ENCODE measurements around the gene PGAP3. TPM values are rescaled to one million over a fixed set of nuclear protein-coding genes. Genes with fewer than 3 reads are reported as not detected.
"Not testable (repeated sequence)": the region's sequence is repeated elsewhere in the genome, so short reads cannot be mapped to it uniquely, and the experiment has no call there.

Gene PGAP3
- total RNA-seq, 1 donor from 2014 or later, result 8.2 TPM

- DNase-seq (ENCODE audit: low spot score in 2 of 2), result peak; percentile 39 to 60
These were observed 11.9 kb upstream of the PGAP3 start, which contains the start of gene ERBB2 for GRCh38 chr17:39699818-39700147. Gene ERBB2, plus strand, starts transcription at chr17:39700064. Its CDS starts 175 bp downstream, at chr17:39700239.

GRCh38 chr17:39699157-39699817 is 11.4 kb upstream of the PGAP3 start:
- FAIRE-seq, result not testable (repeated sequence)

More at GRCh38 chr17:39699818-39700147, 11.9 kb upstream of the PGAP3 start, which contains the start of gene ERBB2:
- FAIRE-seq, result no peak

GRCh38 chr17:39697961-39698360 is 10.1 kb upstream of the PGAP3 start:
- FAIRE-seq, result no peak
- DNase-seq (ENCODE audit: low spot score in 2 of 2), result no peak

More at GRCh38 chr17:39699157-39699817, 11.4 kb upstream of the PGAP3 start:
- not testable (repeated sequence) for DNase-seq (ENCODE audit: low spot score in 2 of 2)

GRCh38 chr17:39696731-39697130 is 8.9 kb upstream of the PGAP3 start:
- FAIRE-seq, result no peak
- no peak for DNase-seq (ENCODE audit: low spot score in 2 of 2)

GRCh38 chr17:39695089-39695474 is 7.2 kb upstream of the PGAP3 start:
- DNase-seq (ENCODE audit: low spot score in 2 of 2), result no peak
- FAIRE-seq, result no peak

GRCh38 chr17:39694593-39694992 is 6.7 kb upstream of the PGAP3 start:
- FAIRE-seq, result no peak
- no peak for DNase-seq (ENCODE audit: low spot score in 2 of 2)

GRCh38 chr17:39688945-39689344 is 1.1 kb upstream of the PGAP3 start:
- no peak for DNase-seq (ENCODE audit: low spot score in 2 of 2)
- FAIRE-seq, result no peak

- FAIRE-seq, result no peak
- DNase-seq (ENCODE audit: low spot score in 2 of 2), result no peak
These were observed 598 bp upstream of the PGAP3 start for GRCh38 chr17:39688475-39688835.

GRCh38 chr17:39687101-39687545 is 734 bp downstream of the PGAP3 start:
- FAIRE-seq (no peak), DNase-seq (ENCODE audit: low spot score in 2 of 2) (no peak)

- no peak for FAIRE-seq
- no peak for DNase-seq (ENCODE audit: low spot score in 2 of 2)
These were observed 3.3 kb downstream of the PGAP3 start for GRCh38 chr17:39684369-39685192.

GRCh38 chr17:39683295-39683939 is 4.4 kb downstream of the PGAP3 start:
- FAIRE-seq, result no peak
- no peak for DNase-seq (ENCODE audit: low spot score in 2 of 2)

- DNase-seq (ENCODE audit: low spot score in 2 of 2), result no peak
- no peak for FAIRE-seq
These were observed 8.2 kb downstream of the PGAP3 start for GRCh38 chr17:39679521-39680192.

- no peak for DNase-seq (ENCODE audit: low spot score in 2 of 2)
These were observed 9.3 kb downstream of the PGAP3 start for GRCh38 chr17:39678340-39679116.

GRCh38 chr17:39677542-39678339 is 10.1 kb downstream of the PGAP3 start:
- no peak for DNase-seq (ENCODE audit: low spot score in 2 of 2)
- no peak for FAIRE-seq

More at GRCh38 chr17:39678340-39679116, 9.3 kb downstream of the PGAP3 start:
- no peak for FAIRE-seq

GRCh38 chr17:39677072-39677471 is 10.8 kb downstream of the PGAP3 start:
- FAIRE-seq, result no peak

GRCh38 chr17:39676198-39676819 is 11.5 kb downstream of the PGAP3 start:
- DNase-seq (ENCODE audit: low spot score in 2 of 2) (no peak), FAIRE-seq (no peak)

More at GRCh38 chr17:39677072-39677471, 10.8 kb downstream of the PGAP3 start:
- DNase-seq (ENCODE audit: low spot score in 2 of 2), result no peak

- DNase-seq (ENCODE audit: low spot score in 2 of 2) (no peak), FAIRE-seq (no peak)
These were observed 12.3 kb downstream of the PGAP3 start for GRCh38 chr17:39675390-39676082.

Data from frontal cortex (tissue), 4 donors.